HFF-Myc (cell line): ENCODE measurements around the gene VPS35L.

Source experiments
- DNase-seq: peaks from one replicate; pipeline ENCODE4 v3.0.0-alpha.2; 2011; ENCODE audit warnings: low read depth; ENCODE audit errors: extremely low read depth
- H3K4me3 ChIP-seq: replicated peaks from 2 replicates; pipeline ENCODE4 v1.5.1; 2011; ENCODE audit warnings: low read depth, mild to moderate bottlenecking, control low read depth, low read length
- TF ChIP-seq, protein P1 (sequence below): IDR thresholded peaks from 2 replicates; pipeline ENCODE4 v1.5.1; 2012; ENCODE audit warnings: mild to moderate bottlenecking, low read depth, low read length, control low read depth; ENCODE audit errors: missing control alignments

Gene VPS35L

DNA sequence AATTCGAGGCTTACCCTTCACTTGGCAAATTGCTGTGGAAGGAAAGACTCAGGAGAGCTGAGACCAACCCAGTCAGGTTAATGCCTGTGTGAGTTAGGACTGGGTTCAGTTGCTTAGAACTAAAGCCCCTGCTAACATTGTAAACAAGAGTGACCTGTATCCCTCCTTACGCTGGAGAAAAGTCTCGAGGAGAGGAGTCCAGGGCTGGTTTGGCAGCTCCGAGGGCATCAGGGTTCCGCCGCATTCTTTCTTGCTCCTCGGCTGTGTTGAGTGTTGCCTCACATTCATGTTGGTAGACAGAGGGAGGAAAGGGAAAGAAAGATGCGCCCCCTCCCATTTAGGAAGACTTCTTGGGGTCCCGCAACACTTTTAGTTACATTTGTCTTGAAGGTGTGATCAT lies 18.5 kb downstream of the VPS35L start:
- no peak for DNase-seq
- H3K4me3 ChIP-seq, result no peak overlapping the region
- TF ChIP-seq, protein P1, sequence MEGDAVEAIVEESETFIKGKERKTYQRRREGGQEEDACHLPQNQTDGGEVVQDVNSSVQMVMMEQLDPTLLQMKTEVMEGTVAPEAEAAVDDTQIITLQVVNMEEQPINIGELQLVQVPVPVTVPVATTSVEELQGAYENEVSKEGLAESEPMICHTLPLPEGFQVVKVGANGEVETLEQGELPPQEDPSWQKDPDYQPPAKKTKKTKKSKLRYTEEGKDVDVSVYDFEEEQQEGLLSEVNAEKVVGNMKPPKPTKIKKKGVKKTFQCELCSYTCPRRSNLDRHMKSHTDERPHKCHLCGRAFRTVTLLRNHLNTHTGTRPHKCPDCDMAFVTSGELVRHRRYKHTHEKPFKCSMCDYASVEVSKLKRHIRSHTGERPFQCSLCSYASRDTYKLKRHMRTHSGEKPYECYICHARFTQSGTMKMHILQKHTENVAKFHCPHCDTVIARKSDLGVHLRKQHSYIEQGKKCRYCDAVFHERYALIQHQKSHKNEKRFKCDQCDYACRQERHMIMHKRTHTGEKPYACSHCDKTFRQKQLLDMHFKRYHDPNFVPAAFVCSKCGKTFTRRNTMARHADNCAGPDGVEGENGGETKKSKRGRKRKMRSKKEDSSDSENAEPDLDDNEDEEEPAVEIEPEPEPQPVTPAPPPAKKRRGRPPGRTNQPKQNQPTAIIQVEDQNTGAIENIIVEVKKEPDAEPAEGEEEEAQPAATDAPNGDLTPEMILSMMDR, result no peak

DNA sequence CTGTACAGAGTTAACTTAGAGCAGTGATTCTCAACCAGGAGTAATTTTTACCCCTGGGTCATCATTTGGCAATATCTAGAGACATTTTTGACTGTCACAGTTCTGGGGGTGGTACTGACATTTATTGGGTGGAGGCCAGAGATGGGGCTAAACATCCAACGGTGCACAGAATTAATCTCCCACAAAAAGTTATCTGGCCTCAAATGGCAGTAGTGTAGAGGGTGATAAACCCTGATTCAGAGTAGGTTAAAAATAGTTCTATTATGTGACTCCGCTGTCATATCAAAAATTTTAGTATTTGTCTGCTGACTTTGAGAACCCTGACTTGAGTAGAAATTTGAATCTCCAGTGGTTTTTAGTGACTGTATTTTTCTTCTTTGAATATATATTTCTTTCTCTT lies 19.1 kb downstream of the VPS35L start:
- no peak overlapping the region for H3K4me3 ChIP-seq
- TF ChIP-seq, protein P1, result no peak
- DNase-seq, result no peak

DNA sequence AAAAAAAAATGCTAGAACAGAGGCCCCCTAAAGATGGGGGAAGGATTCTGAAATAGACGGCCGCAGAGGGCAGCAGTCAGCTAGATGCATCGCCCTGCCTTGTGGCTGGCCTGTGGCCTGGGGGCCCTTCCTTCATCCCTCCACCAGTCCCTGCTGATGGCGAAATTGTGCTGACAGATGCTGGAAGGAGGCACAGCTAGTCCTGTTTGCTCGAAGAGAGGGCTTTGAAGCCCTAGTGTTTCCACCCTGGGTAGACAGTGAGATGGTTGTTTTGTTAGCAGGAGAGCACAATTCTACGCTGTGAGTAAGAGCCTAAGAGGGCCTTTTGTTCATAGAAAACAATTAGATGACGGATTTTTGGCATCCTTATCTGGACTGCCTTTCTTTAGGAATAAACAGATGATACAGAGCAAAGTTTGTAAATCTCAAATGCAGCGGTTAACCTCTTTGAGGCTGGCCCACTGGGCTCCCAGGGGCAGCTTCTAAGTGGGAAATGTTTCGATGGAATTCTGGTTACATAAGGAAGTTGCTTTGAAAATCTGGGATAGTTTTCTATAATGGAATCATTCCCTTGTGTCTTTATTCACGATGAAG lies 23.0 kb downstream of the VPS35L start:
- no peak for DNase-seq
- TF ChIP-seq, protein P1, result no peak
- H3K4me3 ChIP-seq, result no peak overlapping the region

DNA sequence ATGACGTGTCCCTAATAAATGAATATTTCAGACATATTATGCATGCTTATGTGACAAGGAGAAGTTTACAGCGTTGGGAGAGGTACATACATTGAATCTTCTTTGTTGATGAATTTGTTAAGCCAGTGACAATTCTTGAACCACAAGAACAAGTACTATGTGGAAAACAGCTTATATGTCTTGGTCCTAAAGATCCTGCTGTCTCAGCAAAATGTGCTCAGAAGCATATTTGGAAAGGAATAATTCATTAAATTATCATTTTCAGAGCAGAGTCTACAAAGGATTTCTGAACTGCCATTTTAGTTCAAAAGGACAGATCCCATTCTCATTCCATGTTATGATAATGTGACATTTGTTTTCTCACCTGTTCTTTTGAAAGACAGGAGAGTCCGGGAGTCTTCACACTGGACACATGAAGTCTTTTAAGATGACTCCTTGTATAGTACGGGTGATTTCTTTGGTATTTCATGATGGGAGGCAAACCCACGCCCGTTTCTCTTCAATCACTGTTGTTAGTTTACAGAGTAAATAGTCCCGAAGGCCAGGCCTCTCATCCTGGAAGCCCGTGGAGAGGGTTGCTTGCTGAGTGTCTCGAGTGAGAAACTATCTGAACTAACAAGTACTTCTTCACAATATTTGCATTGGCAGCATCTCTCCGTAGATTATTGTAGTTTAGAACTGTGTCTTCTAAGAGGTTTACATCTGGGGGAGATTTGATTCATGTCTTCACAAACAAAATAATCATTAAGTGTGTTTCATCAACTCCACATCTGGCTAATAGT lies 26.7 kb downstream of the VPS35L start:
- DNase-seq, result no peak
- H3K4me3 ChIP-seq, result no peak overlapping the region
- TF ChIP-seq, protein P1, result no peak

DNA sequence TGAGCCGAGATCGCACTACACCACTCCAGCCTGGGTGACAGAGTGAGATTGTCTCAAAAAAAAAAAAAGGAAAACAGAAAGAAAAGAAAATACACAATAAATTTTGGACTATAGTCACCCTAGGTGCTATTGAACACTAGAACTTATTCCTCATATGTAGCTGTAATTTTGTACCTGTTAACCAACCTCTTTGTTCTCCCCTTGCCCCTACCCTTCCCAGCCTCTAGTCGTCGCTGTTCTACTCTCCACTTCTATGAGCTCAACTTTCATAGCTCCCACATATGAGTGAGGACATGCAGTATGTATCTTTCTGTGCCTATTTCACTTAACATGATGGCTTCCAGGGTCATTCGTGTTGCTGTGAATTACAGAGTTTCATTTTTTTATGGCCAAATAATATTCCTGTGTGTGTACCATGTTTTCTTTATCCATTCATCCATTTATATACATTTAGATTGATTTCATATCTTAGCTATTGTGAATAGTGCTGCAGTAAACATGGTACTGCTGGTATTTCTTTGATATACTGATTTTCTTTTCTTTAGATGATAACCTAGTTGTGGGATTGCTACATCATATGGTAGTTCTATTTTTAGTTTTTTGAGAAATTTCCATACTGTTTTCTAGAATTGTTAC lies 28.3 kb downstream of the VPS35L start:
- TF ChIP-seq, protein P1, result peak; percentile 95
- no peak for DNase-seq
- no peak overlapping the region for H3K4me3 ChIP-seq

DNA sequence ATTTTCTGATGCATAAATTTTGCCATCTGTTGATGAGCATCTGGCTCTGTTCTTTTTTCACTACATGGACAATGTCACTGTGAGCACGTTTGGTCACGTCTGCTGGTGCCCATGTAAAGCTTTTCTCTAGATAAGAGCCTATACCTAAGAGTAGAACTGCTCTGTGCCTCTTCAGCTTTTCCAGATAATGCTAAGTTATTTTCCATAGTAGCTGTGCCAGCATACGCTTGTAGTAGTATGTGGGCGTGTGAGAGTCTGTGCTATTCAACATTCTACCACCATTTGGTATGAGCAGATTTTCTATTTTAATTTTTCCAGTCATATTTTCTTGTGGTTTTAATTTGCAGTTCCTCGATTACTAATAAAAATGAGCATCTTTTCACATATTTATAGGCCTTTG lies 33.2 kb downstream of the VPS35L start:
- DNase-seq, result no peak
- TF ChIP-seq, protein P1, result no peak
- no peak overlapping the region for H3K4me3 ChIP-seq
